ENCODE results near the gene BATF.

The BATF gene

DNA sequence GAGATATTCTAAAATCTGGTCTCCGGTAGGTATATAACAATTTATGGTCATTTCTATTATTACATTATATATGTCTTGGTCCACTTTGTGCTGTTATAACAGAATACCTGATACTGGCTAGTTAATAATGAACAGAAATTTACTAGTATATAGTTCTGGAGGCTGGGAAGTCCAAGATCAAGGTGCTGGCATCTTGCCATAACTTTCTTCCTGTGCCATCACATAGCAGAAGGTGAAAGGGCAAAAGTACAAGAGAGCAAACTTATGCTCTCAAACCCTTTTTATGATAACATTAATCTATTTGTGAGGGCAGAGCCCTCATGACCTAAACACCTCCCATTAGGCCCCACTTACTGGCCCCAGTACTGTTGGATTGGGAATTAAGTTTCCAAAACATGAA is 17.9 kb upstream of the BATF start:
- DNase-seq (ENCODE audit: extremely low spot score), result no peak
- ChIA-PET POLR2A (no interaction called here), CTCF (no interaction called here)
- TF ChIP-seq ZNF384 (IDR thresholded peaks at IDR 0.05), result no peak
- TF ChIP-seq TARDBP (IDR thresholded peaks at IDR 0.05), result no peak
- TF ChIP-seq, protein P1, sequence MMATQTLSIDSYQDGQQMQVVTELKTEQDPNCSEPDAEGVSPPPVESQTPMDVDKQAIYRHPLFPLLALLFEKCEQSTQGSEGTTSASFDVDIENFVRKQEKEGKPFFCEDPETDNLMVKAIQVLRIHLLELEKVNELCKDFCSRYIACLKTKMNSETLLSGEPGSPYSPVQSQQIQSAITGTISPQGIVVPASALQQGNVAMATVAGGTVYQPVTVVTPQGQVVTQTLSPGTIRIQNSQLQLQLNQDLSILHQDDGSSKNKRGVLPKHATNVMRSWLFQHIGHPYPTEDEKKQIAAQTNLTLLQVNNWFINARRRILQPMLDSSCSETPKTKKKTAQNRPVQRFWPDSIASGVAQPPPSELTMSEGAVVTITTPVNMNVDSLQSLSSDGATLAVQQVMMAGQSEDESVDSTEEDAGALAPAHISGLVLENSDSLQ (IDR thresholded peaks at IDR 0.05), result no peak
- no peak for TF ChIP-seq CTBP1 (IDR thresholded peaks at IDR 0.05; ENCODE audit: borderline replicate concordance)
- no peak for TF ChIP-seq FOXK2 (IDR thresholded peaks at IDR 0.05)
- TF ChIP-seq BHLHE40 (IDR thresholded peaks at IDR 0.05; ENCODE audit: borderline replicate concordance), result no peak
- TF ChIP-seq FOXM1 (IDR thresholded peaks at IDR 0.05; ENCODE audit: borderline replicate concordance), result no peak
- TF ChIP-seq SUZ12 (IDR thresholded peaks at IDR 0.05), result no peak
- TF ChIP-seq SP1 (IDR thresholded peaks at IDR 0.05), result no peak
- TF ChIP-seq ELF4 (IDR thresholded peaks at IDR 0.05), result no peak
- TF ChIP-seq ARNT (IDR thresholded peaks at IDR 0.05), result no peak
- no peak for TF ChIP-seq LEF1 (IDR thresholded peaks at IDR 0.05; ENCODE audit: borderline replicate concordance)
- TF ChIP-seq NFRKB (IDR thresholded peaks at IDR 0.05), result no peak
- no peak for TF ChIP-seq HDGF (IDR thresholded peaks at IDR 0.05; ENCODE audit: borderline replicate concordance)
- no peak for TF ChIP-seq FOXA1 (IDR thresholded peaks at IDR 0.05)
- no peak for TF ChIP-seq L3MBTL2 (conservative IDR thresholded peaks at IDR 0.05)

DNA sequence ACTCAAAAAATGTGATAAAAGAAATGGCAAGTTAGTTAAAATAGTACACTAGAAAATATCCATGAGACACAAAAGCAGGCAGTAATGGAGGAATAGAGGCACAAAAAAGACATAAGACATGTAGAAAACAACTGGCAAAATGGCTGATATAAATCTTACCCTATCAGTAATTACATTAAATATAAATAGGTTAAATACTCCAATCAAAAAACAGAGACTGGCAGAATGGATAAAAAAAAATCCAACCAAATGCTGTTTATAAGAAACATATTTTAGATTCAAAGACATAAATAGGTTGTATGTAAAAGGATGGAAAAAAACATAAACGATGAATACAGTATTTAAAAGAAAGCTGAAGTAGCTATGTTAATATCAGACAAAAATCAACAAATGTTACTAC is 15.3 kb upstream of the BATF start:
- no peak for TF ChIP-seq FOXA1 (IDR thresholded peaks at IDR 0.05)
- no peak for TF ChIP-seq HDGF (IDR thresholded peaks at IDR 0.05; ENCODE audit: borderline replicate concordance)
- TF ChIP-seq BHLHE40 (IDR thresholded peaks at IDR 0.05; ENCODE audit: borderline replicate concordance), result no peak
- TF ChIP-seq NFRKB (IDR thresholded peaks at IDR 0.05), result no peak
- TF ChIP-seq SUZ12 (IDR thresholded peaks at IDR 0.05), result no peak
- TF ChIP-seq CTBP1 (IDR thresholded peaks at IDR 0.05; ENCODE audit: borderline replicate concordance), result no peak
- TF ChIP-seq FOXK2 (IDR thresholded peaks at IDR 0.05), result no peak
- TF ChIP-seq, protein P1 (IDR thresholded peaks at IDR 0.05), result no peak
- TF ChIP-seq ARNT (IDR thresholded peaks at IDR 0.05), result no peak
- CTCF ChIA-PET, result no interaction called here
- POLR2A ChIA-PET, result no interaction called here
- DNase-seq (ENCODE audit: extremely low spot score), result no peak

DNA sequence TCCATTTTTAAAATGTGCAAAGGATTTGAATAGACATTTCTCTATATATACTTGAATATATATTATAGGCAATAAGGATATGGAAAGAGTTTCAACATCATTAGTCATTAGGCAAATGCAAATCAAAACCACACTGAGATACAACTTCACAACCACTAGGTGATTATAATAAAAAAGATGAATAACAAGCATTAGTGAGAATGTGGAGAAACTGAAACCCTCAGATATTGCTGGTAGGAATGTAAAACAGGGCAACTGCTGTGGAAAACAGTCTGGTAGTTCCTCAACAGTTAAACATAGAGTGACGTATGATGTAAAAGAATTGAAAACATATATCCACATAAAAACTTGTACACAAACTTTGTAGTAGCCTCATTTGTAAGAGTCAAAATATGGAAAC is 11.7 kb upstream of the BATF start:
- CTCF ChIA-PET, result no interaction called here
- TF ChIP-seq BHLHE40 (IDR thresholded peaks at IDR 0.05; ENCODE audit: borderline replicate concordance) (no peak), FOXM1 (IDR thresholded peaks at IDR 0.05; ENCODE audit: borderline replicate concordance) (no peak), SP1 (IDR thresholded peaks at IDR 0.05) (no peak), FOXA1 (IDR thresholded peaks at IDR 0.05) (no peak), FOXK2 (IDR thresholded peaks at IDR 0.05) (no peak), TARDBP (IDR thresholded peaks at IDR 0.05) (no peak), LEF1 (IDR thresholded peaks at IDR 0.05; ENCODE audit: borderline replicate concordance) (no peak), NFRKB (IDR thresholded peaks at IDR 0.05) (no peak), ELF4 (IDR thresholded peaks at IDR 0.05) (no peak), L3MBTL2 (conservative IDR thresholded peaks at IDR 0.05) (no peak), CTBP1 (IDR thresholded peaks at IDR 0.05; ENCODE audit: borderline replicate concordance) (no peak), SUZ12 (IDR thresholded peaks at IDR 0.05) (no peak), ZNF384 (IDR thresholded peaks at IDR 0.05) (no peak), HDGF (IDR thresholded peaks at IDR 0.05; ENCODE audit: borderline replicate concordance) (no peak)
- TF ChIP-seq, protein P1 (IDR thresholded peaks at IDR 0.05), result no peak
- no peak for DNase-seq (ENCODE audit: extremely low spot score)
- POLR2A ChIA-PET, result no interaction called here

DNA sequence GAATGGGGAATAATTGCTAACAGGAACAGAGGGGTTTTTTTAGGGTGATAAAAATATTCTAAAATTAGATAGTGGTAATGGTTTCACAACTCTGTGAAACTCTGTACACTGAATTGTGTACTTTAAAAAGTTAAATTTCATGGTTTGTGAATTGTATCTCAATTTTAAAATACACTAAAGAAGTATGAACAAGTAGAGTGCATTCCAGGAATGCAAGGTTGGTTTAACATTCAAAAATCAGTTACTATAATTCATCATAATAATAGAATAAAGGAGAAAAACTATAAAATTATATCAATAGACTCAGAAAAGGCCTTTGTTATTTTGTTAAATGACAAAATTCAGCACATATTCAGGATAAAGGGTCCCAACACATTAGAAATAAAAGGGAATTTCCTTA is 11.1 kb upstream of the BATF start:
- no peak for DNase-seq (ENCODE audit: extremely low spot score)
- CTCF ChIA-PET, result no interaction called here
- TF ChIP-seq SUZ12 (IDR thresholded peaks at IDR 0.05) (no peak), CTBP1 (IDR thresholded peaks at IDR 0.05; ENCODE audit: borderline replicate concordance) (no peak), SP1 (IDR thresholded peaks at IDR 0.05) (no peak)
- POLR2A ChIA-PET, result no interaction called here

DNA sequence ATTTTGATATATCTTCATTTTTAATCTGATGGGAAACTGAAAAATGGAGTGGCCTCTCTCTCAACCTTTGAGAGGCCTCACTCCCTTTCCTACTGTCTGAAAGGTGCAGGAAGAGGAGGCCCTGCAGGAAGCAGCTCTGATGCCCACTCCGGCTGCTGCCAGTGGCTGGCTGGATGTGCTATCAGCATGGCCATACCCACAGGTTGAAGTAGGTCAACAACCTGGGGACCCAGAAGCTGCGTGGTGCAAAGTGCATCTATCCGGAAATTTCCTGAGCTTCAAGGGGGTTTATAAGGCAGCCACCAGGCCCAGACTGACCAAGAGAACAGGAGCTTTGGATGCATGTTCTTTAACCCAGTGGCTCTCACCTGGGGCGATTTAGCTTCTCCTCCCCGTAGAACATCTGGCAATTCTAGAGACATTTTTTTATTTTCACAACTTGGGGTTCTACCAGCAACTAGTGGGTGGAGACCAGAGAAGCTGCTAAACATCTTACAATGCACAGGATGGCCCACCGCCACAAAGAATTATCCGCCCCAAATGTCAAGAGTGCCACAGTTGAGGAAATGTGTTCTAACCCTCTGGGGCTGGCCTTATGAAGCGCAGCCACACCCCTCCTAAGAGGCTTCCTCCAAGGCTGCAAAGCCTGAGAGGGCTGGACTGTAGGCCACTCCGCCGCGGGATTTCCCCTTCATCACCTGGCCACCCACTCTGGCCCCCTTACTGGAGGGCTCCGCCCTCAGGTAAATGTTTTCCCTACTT is 8.2 kb upstream of the BATF start:
- TF ChIP-seq CTBP1 (IDR thresholded peaks at IDR 0.05; ENCODE audit: borderline replicate concordance) (no peak), FOXA1 (IDR thresholded peaks at IDR 0.05) (no peak), TARDBP (IDR thresholded peaks at IDR 0.05) (no peak), HDGF (IDR thresholded peaks at IDR 0.05; ENCODE audit: borderline replicate concordance) (no peak), ARNT (IDR thresholded peaks at IDR 0.05) (no peak)
- DNase-seq (ENCODE audit: extremely low spot score), result no peak
- ChIA-PET CTCF (interaction anchor here (1.5 kb wide), 1 partner anchor 25 kb away, joined by 3 read pairs; no protein-coding TSS in a partner anchor), POLR2A (no interaction called here)

DNA sequence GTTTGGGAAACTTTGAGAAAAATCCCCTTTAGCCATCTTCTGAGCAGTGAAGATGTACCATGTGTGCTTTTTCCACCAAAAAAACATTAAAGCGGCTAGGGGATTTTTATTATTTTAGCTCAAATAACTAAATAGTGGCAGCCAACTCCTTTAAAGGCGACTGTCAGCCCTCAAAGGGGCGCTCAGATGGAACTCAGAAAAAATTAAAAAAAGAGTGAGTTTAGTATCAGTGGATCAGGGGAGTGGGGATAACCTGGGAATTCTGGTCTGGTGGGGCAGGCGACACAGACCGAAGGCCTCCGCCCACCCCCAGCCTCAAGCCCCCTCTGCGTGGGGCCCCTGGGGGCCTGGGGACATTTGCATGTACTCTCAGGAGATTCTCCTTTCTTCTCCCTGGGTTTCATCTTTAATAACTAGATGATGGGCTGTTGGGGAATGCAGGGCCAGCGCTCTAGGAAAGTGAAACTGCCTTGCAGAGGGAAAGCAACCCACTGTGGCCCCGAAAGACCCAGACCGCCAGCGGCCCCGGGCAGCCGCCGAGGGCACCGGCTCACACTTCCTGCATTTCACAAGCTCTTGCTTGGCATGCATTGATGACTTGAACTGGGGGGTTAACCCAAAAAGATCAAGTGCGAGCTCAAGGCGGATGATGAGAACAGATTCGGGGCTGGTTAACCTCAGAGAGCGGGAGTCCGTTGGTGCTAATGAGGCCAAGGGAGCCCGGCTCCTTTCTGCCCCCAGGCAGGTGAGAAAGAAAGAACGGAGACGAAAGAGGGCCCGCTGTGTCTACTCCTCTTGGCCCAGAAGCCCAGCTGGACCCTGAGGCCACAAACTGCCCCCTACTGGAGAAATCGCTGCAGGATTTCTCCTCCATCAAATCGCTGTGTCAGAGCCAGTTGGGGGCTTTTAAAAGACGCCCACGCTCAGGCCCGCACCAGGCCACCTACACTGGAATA is 7.3 kb upstream of the BATF start:
- no peak for DNase-seq (ENCODE audit: extremely low spot score)
- CTCF ChIA-PET, result no interaction called here
- POLR2A ChIA-PET, result no interaction called here
- no peak for TF ChIP-seq FOXM1 (IDR thresholded peaks at IDR 0.05; ENCODE audit: borderline replicate concordance)
- no peak for TF ChIP-seq ARNT (IDR thresholded peaks at IDR 0.05)
- TF ChIP-seq SUZ12 (IDR thresholded peaks at IDR 0.05), result no peak
- TF ChIP-seq FOXA1 (IDR thresholded peaks at IDR 0.05), result no peak
- no peak for TF ChIP-seq NFRKB (IDR thresholded peaks at IDR 0.05)
- TF ChIP-seq SP1 (IDR thresholded peaks at IDR 0.05), result no peak
- no peak for TF ChIP-seq LEF1 (IDR thresholded peaks at IDR 0.05; ENCODE audit: borderline replicate concordance)
- no peak for TF ChIP-seq ELF4 (IDR thresholded peaks at IDR 0.05)

Measured in HEK293T (cell line).